ENCODE data around the gene LCE1B.

LCE1B gene

GRCh38 chr1:152811671-152812070 lies at the start of gene LCE1B:
LCE1B (plus strand) TSS chr1:152811971; CDS start chr1:152812447, 476 bp downstream.
- DNase-seq = no peak

- no peak for DNase-seq
These were observed 42.8 kb upstream of the LCE1B start for GRCh38 chr1:152768847-152769533.

GRCh38 chr1:152770411-152770810 lies 41.4 kb upstream of the LCE1B start:
- no peak for DNase-seq

- no peak for DNase-seq
These were observed 36.9 kb upstream of the LCE1B start, which contains the start of gene LCE1F for GRCh38 chr1:152774875-152775274. LCE1F (plus strand) TSS chr1:152775140; CDS start chr1:152776372, 1,232 bp downstream.

- no peak for DNase-seq
These were observed 35.4 kb upstream of the LCE1B start for GRCh38 chr1:152776361-152776760.

- DNase-seq = no peak
These were observed 34.1 kb upstream of the LCE1B start for GRCh38 chr1:152777510-152778137.

GRCh38 chr1:152783095-152783494 lies 28.7 kb upstream of the LCE1B start:
- DNase-seq = no peak

- no peak for DNase-seq
These were observed 25.7 kb upstream of the LCE1B start, which contains the start of gene LCE1E for GRCh38 chr1:152786077-152786476. LCE1E (plus strand) TSS chr1:152786257; CDS start chr1:152787300, 1,043 bp downstream.

GRCh38 chr1:152795686-152796085 lies 16.1 kb upstream of the LCE1B start:
- no peak for DNase-seq

GRCh38 chr1:152796421-152796820 lies 15.3 kb upstream of the LCE1B start, which contains the start of gene LCE1D:
LCE1D (plus strand) TSS chr1:152796721; CDS start chr1:152797795, 1,074 bp downstream.
- DNase-seq = no peak

- no peak for DNase-seq
These were observed 10.4 kb upstream of the LCE1B start for GRCh38 chr1:152801333-152801732.

GRCh38 chr1:152806576-152806975 lies 5.2 kb upstream of the LCE1B start, which contains the start of gene LCE1C:
LCE1C (minus strand) TSS chr1:152806651; CDS start chr1:152805478, 1,173 bp downstream.
- no peak for DNase-seq

- no peak for DNase-seq
These were observed 721 bp upstream of the LCE1B start for GRCh38 chr1:152811050-152811449.

- no peak for DNase-seq
These were observed 5.5 kb downstream of the LCE1B start for GRCh38 chr1:152817309-152817708.

- DNase-seq = no peak
These were observed 11.5 kb downstream of the LCE1B start for GRCh38 chr1:152823294-152823693.

GRCh38 chr1:152824964-152825363 lies 13.2 kb downstream of the LCE1B start:
- DNase-seq = no peak

- no peak for DNase-seq
These were observed 15.4 kb downstream of the LCE1B start, which contains the start of gene LCE1A for GRCh38 chr1:152827173-152827572. LCE1A (plus strand) TSS chr1:152827473; CDS start chr1:152827473, 0 bp downstream.

- DNase-seq = no peak
These were observed 25.1 kb downstream of the LCE1B start for GRCh38 chr1:152836870-152837269.

- DNase-seq = no peak
These were observed 30.8 kb downstream of the LCE1B start, which contains the start of gene LCE6A for GRCh38 chr1:152842556-152842955. LCE6A (plus strand) TSS chr1:152842856; CDS start chr1:152843521, 665 bp downstream.

- no peak for DNase-seq
These were observed 43.9 kb downstream of the LCE1B start for GRCh38 chr1:152855661-152856060.

GRCh38 chr1:152858062-152858461 lies 46.3 kb downstream of the LCE1B start:
- DNase-seq = no peak

GRCh38 chr1:152859696-152860095 lies 47.9 kb downstream of the LCE1B start, which contains the start of gene LCE7A:
LCE7A (plus strand) TSS chr1:152859996; CDS start chr1:152860698, 702 bp downstream.
- DNase-seq = no peak

GRCh38 chr1:152860129-152860528 lies 48.4 kb downstream of the LCE1B start:
- no peak for DNase-seq
